HG03097 (cell line): Measurements from ENCODE around the gene OBSCN.

ENCODE experiments used
- ATAC-seq: cut with Tn5 transposase; IDR thresholded peaks from one replicate; pipeline ENCODE4 v1.9.1; 2021; ENCODE audit not compliant: unreplicated experiment, low FRiP score

OBSCN gene

DNA sequence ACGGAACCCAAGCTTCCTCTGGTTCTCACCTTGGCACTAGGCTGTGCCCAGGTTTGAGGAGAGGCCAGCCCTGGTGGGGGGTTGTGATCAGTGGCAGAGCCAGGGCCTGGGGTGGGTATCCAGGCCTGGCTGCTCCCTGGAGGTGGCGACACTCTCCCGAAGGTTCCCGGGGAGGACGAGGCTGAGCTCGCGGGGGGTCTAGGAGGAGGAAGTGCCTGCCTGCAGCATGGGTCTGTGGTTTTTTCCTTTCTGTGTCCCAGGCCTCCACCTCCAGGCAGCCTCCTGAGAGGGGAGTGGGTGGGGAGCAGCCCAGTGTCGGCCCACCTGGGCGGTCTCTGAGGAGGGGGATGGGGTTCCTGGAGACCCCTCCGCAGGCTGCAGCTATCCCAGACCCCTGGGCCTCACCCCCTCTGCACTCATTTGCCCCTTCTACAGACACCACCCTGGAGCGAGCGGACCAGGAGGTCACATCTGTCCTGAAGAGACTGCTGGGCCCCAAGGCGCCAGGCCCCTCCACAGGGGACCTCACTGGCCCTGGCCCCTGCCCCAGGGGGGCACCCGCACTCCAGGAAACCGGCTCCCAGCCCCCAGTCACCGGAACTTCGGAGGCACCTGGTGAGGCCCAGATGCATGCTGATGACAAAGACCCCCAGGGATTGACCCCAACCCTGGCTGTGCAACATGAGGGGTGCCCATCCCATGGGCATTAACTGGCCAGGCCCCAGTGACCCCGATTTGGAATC, 154.5 kb downstream of the OBSCN start:
- no peak for ATAC-seq

DNA sequence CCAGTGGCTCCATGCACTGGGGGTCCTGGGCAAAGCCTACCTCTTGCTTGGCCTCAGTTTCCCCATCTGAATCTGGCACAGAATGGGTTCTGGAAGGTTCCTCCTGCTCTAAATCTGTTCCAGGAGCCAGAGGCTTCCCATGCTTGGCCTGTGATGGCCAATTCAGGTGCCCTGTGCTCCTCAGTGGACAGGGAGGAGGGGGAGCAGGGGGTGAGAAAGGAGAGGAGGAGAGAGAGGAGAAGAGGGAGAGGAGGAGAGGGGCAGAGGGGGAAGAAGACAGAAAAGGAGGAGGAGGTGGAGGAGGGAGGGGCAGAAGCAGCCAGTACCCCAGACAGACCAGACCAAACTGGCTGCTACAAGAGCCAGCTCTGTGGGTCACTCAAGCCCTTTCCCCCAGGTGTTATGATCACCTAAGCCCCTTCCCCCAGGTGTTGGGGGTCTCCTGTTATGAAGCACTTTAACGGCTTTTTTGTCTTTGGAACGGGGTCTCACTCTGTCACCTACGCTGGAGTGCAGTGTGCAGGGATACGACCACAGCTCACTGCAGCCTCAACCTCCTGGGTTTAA, 155.1 kb downstream of the OBSCN start:
- no peak for ATAC-seq

DNA sequence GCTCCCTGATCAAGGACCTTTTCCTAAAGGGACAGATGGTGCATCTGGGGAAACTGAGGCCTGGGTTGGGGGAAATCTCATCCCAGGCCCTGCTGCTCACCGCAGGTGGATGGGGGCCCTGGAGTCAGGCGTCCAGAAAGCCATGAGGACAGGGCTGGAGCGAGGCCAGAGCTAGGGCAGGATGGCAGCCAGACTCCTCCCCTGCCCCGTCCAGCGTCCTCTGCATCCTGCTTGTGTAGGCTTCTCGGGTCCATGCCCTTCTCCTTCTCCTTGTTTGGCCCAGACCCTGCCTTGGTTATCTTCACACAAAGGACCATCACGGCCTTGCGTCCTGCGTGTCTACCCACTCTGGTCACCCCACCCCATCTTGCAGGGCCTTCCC, 155.8 kb downstream of the OBSCN start:
- ATAC-seq = no peak

DNA sequence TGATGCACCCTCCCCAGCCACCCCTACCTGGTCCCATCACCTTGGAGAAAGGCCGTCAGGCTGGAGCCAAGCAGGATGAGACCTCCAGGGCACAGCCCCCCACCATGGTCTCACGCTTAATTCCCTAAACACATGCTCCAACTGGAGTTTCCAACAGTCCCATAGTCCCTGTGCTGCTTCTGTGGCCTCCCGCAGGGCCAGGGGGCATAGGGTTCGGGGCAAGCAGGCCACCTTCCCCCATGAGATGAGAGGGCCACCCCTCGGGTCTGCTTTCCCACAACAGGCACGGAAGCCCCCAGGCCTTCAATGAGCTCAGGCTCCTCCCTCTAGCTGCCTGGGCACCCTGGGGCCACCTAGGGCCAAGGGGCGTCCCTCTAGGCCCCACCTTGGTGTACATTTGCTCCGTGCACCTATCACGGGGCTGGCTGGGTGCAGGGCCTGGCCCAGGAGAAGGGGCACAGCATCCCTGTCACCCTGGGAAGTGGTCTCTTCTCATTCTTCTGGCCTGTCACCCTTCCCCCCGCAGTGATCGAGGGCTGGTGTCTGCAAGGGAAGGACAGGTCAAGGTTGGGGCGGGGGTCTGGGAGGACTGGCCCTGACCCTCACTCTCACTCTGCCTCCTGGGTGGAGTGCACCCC, 156.3 kb downstream of the OBSCN start:
- ATAC-seq = no peak

DNA sequence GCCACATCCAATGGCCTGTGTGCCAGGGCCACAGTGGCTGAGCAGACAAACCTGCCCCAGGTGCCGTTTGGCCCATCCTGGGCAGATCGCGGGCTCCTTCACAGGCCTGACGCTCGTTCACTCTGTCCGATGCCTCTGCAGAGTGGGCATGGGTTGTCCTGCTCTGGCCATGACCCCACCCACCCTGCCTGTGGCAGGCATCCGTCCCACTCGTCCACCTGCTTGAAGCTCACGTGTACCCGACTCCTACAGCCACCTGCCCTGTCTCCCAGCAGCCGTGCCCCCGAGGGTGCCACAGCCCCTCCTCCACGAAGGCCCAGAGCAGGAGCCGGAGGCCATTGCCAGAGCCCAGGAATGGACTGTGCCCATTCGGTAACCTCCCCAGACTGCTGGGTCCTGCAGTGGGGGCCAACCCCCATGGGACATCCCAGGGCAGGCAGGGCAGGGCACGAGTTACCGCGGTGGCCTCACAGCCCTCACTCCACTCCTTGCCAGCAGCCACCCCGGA, 156.9 kb downstream of the OBSCN start:
- ATAC-seq = no peak

DNA sequence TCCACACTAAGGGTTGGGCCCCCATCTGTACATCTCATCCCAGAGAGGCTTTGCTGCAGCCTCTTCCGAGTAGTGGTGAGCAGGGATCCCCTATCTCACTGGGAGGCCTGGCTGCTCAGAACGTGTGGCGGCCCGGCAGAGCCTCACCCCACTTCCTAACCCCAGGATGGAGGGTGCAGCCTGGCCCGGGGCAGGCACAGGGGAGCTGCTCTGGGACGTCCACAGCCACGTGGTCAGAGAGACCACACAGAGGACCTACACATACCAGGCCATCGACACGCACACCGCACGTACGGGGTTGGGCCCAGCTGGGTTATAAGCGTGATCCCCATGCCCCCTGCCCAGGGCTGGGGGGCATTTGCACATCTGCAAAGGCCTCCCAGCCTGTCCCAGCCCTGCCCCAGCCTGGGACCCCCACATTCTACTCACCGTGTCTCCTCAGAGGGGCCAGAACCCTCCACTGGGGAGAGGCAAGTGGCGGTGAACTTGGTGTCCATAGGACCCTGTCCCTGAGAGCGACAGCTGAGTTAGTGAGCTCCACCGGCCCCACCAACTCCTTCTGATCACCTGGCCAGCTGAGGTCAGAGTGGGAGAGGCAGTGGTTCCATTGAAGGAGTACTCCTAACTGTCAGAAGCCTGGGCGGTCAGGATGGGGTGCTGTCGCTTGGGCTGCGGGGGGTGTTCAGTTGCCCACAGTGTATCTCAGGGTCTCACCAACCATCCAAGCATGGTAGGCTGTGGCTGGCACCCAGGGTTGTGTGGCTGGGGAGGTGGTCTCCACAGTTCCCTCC, 157.6 kb downstream of the OBSCN start:
- ATAC-seq = no peak

DNA sequence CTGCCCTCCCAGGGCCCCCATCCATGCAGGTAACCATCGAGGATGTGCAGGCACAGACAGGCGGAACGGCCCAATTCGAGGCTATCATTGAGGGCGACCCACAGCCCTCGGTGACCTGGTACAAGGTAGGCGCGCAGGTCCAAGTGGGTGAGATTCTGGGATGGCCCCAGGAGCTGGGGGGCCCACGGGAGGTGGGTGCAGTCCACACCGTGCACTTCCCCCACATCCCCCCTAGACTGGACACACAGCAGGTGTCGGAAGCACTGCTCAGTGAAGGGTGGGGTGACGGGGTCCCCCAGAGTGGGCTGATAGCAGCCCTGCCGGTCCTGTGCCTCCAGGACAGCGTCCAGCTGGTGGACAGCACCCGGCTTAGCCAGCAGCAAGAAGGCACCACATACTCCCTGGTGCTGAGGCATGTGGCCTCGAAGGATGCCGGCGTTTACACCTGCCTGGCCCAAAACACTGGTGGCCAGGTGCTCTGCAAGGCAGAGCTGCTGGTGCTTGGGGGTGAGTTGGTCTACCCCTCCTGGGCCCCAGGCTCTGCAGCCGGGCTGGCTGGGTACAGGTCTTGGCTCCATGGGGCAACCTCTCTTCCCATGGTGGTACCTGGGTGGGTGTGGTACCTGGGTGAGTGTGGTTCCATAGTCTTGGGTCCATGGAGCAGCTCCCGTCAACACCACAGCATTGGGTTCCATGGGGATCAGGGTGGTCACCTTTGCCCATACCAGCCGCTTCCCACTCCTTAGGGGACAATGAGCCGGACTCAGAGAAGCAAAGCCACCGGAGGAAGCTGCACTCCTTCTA, 158.4 kb downstream of the OBSCN start:
- no peak for ATAC-seq

DNA sequence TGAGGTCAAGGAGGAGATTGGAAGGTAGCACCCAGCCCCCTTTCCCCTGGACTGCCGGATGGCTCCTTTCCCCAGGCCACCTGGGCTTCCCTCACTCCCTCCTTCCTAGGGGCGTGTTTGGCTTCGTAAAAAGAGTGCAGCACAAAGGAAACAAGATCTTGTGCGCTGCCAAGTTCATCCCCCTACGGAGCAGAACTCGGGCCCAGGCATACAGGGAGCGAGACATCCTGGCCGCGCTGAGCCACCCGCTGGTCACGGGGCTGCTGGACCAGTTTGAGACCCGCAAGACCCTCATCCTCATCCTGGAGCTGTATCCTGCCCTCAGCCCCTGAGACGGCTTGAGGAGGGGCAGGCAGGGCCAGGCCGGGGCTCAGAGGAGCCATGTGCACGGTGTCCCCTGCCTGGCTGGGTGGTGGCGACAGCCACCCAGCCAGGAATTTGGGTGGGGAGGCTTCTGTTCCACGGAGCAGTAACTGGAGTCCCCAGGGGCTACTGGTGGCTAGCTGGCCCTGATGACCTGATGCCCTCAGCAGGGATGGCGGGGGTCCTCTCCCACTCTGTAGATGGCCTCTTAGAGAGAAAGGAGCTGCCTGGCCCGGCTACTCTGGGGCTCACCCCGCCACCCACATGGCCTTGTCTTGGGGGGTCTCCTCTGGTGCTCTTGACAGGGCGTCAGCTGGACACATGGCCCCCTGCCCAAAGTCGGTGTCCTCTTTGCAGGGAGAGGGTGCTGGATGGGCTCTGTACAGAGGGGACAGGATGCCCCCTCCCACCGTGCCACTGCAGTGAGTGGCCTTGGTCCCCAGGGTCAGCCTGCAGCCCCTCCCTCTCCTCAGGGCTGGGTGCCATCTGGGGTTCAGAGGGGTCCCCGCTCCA, 159.3 kb downstream of the OBSCN start:
- no peak for ATAC-seq

DNA sequence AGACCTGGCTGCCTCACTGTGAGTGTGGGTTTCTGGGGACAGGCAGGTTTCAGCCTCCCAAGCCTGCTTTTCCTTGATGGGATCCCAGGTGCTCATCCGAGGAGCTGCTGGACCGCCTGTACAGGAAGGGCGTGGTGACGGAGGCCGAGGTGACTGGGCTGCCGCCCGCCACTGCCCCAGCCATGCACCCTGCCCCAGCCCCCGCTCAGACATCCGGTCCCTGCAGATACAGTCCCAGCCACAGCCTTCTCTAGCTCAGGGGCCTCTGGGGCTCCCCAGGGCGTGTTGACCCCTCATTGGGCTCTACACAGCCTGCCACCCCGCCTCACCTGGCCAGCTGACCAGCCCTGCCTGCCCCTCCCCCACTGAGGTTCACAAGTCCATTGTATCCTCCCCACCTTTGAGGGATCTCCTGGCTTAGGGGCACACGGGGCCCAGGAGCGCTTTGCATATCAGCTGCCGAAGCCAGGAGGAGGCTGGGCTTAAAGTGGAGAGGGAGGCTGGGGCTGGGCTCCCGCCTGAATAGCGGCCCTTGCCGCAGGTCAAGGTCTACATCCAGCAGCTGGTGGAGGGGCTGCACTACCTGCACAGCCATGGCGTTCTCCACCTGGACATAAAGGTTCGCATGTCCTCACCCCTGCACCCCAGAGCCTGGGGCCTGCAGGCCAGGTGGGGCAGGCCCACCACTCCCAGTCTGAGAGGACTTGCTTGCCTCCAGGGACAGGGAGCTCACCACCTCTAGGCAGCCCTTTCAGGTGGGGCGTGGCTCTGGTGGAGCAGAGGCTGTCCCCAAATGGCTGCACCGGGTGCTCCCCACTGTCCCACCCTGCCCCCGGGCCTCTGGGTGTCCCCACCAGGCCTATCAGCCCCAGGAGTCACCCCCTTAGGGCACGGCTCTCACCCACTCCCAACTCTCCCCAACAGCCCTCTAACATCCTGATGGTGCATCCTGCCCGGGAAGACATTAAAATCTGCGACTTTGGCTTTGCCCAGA, 160.3 kb downstream of the OBSCN start:
- ATAC-seq = no peak

DNA sequence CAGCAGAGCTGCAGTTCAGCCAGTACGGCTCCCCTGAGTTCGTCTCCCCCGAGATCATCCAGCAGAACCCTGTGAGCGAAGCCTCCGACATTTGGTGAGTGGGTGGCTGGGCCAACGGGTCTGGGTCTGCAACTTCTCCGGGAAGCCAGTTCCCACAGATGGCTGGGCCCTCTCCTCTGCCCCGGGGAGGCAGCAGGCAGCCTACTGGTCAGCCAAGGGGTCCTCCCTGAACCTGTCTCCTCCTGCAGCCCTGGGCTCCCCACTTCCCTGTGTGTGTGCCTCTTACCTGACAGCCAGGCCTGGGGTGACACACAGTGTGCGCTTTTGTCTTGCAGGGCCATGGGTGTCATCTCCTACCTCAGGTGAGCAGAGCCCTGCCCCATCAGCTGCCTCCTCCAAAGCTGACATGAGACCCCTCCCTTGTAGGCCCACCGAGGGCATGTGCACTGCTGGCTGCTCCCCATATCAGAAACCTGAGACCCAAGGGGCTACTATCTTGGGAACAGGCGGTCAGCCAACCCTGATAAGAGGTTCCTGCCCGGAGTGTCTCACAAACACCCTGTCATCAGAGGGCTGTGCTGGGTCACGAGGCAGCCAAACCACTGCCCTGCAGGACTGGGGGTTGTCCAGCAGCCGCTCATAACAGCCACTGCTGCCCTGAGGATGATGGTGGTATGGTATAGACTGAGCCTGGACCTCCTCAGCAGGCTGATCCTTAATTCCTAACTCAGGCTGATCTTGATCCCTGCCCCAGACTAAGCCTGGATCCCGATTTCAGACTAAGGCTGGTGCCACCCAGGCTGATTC, 161.2 kb downstream of the OBSCN start:
- no peak for ATAC-seq

DNA sequence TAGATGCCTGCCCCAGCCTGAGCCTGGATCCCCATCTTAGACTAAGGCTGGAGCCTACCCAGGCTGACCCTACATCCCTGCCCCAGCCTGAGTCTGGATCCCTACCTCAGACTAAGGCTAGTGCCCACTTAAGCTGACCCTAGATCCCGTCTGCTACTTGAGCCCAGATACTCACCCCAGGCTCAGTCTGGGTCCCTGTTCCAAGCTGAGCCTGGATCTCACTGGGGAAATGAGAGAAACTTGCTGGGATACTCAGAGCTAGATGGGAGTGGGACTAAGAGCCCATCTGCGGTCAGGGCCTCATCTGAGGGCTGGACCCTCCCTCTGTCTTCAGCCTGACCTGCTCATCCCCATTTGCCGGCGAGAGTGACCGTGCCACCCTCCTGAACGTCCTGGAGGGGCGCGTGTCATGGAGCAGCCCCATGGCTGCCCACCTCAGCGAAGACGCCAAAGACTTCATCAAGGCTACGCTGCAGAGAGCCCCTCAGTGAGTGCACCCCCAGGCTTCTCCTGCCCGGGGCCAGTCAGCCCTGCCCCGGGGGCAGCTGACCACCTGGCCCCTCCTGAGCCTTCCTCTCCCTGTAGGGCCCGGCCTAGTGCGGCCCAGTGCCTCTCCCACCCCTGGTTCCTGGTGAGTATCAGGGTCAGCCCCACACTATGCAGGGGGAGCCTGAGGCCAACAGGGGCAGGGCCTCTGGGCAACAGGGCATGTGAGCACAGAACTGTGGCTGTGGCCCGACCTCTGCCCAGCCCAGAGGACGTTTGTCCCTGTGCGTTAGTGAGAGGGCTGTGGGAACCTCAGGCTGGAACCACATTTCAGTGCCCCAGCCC, 162.0 kb downstream of the OBSCN start:
- ATAC-seq = no peak

DNA sequence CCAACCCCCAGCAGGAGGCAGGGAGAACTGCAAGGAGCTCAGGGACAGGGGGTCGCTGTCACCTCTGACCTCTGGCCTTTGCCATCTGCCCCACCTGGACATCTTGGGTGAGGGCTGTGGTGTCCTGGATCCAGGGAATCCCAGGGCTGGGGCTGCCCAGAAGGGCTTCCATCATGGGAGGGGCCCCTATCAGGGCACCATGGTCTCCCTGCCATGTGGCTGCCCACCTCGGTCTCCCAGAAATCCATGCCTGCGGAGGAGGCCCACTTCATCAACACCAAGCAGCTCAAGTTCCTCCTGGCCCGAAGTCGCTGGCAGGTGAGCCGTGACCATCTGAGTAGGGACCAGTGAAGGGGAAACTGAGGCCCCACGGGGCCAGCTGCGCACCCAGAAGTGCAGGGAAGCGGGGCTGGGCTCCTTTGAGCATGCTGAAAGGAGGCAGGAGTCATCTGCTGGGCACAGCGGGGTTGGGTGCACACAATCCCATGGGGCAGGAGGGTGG, 162.6 kb downstream of the OBSCN start:
- no peak for ATAC-seq

DNA sequence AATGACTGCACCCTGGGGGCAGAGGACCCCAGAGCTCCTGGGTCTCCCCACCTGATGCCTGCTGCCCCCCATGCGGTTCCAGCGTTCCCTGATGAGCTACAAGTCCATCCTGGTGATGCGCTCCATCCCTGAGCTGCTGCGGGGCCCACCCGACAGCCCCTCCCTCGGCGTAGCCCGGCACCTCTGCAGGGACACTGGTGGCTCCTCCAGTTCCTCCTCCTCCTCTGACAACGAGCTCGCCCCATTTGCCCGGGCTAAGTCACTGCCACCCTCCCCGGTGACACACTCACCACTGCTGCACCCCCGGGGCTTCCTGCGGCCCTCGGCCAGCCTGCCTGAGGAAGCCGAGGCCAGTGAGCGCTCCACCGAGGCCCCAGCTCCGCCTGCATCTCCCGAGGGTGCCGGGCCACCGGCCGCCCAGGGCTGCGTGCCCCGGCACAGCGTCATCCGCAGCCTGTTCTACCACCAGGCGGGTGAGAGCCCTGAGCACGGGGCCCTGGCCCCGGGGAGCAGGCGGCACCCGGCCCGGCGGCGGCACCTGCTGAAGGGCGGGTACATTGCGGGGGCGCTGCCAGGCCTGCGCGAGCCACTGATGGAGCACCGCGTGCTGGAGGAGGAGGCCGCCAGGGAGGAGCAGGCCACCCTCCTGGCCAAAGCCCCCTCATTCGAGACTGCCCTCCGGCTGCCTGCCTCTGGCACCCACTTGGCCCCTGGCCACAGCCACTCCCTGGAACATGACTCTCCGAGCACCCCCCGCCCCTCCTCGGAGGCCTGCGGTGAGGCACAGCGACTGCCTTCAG, 163.3 kb downstream of the OBSCN start:
- no peak for ATAC-seq

DNA sequence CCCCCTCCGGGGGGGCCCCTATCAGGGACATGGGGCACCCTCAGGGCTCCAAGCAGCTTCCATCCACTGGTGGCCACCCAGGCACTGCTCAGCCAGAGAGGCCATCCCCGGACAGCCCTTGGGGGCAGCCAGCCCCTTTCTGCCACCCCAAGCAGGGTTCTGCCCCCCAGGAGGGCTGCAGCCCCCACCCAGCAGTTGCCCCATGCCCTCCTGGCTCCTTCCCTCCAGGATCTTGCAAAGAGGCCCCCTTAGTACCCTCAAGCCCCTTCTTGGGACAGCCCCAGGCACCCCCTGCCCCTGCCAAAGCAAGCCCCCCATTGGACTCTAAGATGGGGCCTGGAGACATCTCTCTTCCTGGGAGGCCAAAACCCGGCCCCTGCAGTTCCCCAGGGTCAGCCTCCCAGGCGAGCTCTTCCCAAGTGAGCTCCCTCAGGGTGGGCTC, 163.9 kb downstream of the OBSCN start:
- ATAC-seq = no peak

DNA sequence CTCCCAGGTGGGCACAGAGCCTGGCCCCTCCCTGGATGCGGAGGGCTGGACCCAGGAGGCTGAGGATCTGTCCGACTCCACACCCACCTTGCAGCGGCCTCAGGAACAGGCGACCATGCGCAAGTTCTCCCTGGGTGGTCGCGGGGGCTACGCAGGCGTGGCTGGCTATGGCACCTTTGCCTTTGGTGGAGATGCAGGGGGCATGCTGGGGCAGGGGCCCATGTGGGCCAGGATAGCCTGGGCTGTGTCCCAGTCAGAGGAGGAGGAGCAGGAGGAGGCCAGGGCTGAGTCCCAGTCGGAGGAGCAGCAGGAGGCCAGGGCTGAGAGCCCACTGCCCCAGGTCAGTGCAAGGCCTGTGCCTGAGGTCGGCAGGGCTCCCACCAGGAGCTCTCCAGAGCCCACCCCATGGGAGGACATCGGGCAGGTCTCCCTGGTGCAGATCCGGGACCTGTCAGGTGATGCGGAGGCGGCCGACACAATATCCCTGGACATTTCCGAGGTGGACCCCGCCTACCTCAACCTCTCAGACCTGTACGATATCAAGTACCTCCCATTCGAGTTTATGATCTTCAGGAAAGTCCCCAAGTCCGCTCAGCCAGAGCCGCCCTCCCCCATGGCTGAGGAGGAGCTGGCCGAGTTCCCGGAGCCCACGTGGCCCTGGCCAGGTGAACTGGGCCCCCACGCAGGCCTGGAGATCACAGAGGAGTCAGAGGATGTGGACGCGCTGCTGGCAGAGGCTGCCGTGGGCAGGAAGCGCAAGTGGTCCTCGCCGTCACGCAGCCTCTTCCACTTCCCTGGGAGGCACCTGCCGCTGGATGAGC, 164.5 kb downstream of the OBSCN start:
- ATAC-seq = no peak
